Measurements from ENCODE around the gene UBE2QL1. TPM values are rescaled to one million over a fixed set of nuclear protein-coding genes. Genes with fewer than 3 reads are reported as not detected.

The UBE2QL1 gene
- total RNA-seq, 1 experiment from 2014 or later = not detected

DNA sequence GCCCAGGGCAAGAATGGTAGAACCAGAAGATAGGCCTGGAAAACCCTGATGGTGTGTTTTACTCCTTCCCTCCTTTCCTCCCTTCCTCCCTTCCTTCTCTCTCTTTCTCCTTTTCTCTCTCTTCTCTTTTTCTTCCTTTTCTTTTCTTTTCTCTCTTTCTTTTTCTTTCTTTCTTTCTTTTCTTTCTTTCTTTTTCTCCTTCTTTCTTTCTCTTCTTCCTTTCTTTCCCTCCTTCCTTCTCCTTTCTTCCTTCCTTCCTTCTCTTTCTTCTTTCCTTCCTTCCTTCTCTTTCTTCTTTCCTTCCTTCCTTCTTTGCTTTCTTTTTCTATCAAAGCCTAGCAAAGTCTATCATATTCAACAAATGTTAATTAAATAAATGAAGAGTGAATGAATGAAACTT, 24.0 kb upstream of the UBE2QL1 start:
- Histone ChIP-seq H3K9ac (ENCODE audit: low read length) (no peak overlapping the region), H3K79me2 (ENCODE audit: insufficient read depth, low read length) (no peaks in the 10 kb centered on the region), H3K9me3 (ENCODE audit: control insufficient read depth in 1 of 2, insufficient read depth in 1 of 2, low read depth in 1 of 2, low read length in 2 of 2) (no peaks in the 10 kb centered on the region), H3K4me1 (ENCODE audit: control insufficient read depth in 1 of 2, insufficient read depth in 2 of 2, low read length in 2 of 2) (no peaks in the 10 kb centered on the region), H2AFZ (ENCODE audit: low read depth, low read length, poor library complexity, severe bottlenecking) (no peak overlapping the region), H3K4me3 (replicated peaks in 1 of 2; ENCODE audit: low read depth in 1 of 2, low read length in 2 of 2) (no peak overlapping the region), H3K9me2 (ENCODE audit: insufficient read depth) (no peaks in the 10 kb centered on the region), H4K20me1 (ENCODE audit: insufficient read depth) (no peaks in the 10 kb centered on the region), H3K4me2 (ENCODE audit: low read length) (no peak overlapping the region), H3K36me3 (ENCODE audit: control insufficient read depth in 1 of 2, insufficient read depth in 2 of 2, low read length in 2 of 2) (no peaks in the 10 kb centered on the region), H3K27ac (ENCODE audit: low read depth, low read length) (no peak overlapping the region), H3K27me3 (ENCODE audit: insufficient read depth, low read length) (peaks cover 27% of the 10 kb centered on the region)
- ATAC-seq = no peak
- POLR2A ChIA-PET = no interaction called here
- RAD21 ChIA-PET (ENCODE audit: low non-redundant PET in 1 of 2, low total read pairs in 2 of 2, uncharacterized antibody in 2 of 2, unreplicated experiment in 2 of 2) = no interaction called here
- intact Hi-C loops (cut with micrococcal nuclease) = no loop called here
- no peak for DNase-seq (ENCODE audit: low read depth, low spot score)
- BruUV-seq (replicated peaks) = no TSS peak
- no peak for TF ChIP-seq MAX (IDR thresholded peaks at IDR 0.05)
- TF ChIP-seq FOSL1 (IDR thresholded peaks at IDR 0.05; ENCODE audit: low read depth) = no peak
- no peak for TF ChIP-seq POLR2AphosphoS5 (IDR thresholded peaks at IDR 0.05; ENCODE audit: low read depth, low read length)
- TF ChIP-seq, protein P1, sequence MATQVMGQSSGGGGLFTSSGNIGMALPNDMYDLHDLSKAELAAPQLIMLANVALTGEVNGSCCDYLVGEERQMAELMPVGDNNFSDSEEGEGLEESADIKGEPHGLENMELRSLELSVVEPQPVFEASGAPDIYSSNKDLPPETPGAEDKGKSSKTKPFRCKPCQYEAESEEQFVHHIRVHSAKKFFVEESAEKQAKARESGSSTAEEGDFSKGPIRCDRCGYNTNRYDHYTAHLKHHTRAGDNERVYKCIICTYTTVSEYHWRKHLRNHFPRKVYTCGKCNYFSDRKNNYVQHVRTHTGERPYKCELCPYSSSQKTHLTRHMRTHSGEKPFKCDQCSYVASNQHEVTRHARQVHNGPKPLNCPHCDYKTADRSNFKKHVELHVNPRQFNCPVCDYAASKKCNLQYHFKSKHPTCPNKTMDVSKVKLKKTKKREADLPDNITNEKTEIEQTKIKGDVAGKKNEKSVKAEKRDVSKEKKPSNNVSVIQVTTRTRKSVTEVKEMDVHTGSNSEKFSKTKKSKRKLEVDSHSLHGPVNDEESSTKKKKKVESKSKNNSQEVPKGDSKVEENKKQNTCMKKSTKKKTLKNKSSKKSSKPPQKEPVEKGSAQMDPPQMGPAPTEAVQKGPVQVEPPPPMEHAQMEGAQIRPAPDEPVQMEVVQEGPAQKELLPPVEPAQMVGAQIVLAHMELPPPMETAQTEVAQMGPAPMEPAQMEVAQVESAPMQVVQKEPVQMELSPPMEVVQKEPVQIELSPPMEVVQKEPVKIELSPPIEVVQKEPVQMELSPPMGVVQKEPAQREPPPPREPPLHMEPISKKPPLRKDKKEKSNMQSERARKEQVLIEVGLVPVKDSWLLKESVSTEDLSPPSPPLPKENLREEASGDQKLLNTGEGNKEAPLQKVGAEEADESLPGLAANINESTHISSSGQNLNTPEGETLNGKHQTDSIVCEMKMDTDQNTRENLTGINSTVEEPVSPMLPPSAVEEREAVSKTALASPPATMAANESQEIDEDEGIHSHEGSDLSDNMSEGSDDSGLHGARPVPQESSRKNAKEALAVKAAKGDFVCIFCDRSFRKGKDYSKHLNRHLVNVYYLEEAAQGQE (IDR thresholded peaks at IDR 0.05; ENCODE audit: low read depth) = no peak
- TF ChIP-seq ZFX (IDR thresholded peaks at IDR 0.05) = no peak
- TF ChIP-seq CEBPB (IDR thresholded peaks at IDR 0.05; ENCODE audit: low read depth) = no peak
- no peak for TF ChIP-seq EGR1 (IDR thresholded peaks at IDR 0.05; ENCODE audit: low read depth)
- TF ChIP-seq SIN3A (IDR thresholded peaks at IDR 0.05; ENCODE audit: low read depth) = no peak
- TF ChIP-seq EZH2 (IDR thresholded peaks at IDR 0.05) = no peak
- CTCF ChIA-PET = interaction anchor here (1.4 kb wide), 1 partner anchor 10 kb away, joined by 9 read pairs; no protein-coding TSS in a partner anchor

Measured in HCT116 (cell line).